HG03066 (cell line): ENCODE data around the gene KANK2.
"Not testable (repeated sequence)": the region's sequence is repeated elsewhere in the genome, so short reads cannot be mapped to it uniquely, and the experiment has no call there.

ENCODE experiments used
- ATAC-seq: cut with Tn5 transposase; IDR thresholded peaks from one replicate; pipeline ENCODE4 v1.9.1; 2021; ENCODE audit warnings: low read depth; ENCODE audit not compliant: unreplicated experiment

The KANK2 gene

DNA sequence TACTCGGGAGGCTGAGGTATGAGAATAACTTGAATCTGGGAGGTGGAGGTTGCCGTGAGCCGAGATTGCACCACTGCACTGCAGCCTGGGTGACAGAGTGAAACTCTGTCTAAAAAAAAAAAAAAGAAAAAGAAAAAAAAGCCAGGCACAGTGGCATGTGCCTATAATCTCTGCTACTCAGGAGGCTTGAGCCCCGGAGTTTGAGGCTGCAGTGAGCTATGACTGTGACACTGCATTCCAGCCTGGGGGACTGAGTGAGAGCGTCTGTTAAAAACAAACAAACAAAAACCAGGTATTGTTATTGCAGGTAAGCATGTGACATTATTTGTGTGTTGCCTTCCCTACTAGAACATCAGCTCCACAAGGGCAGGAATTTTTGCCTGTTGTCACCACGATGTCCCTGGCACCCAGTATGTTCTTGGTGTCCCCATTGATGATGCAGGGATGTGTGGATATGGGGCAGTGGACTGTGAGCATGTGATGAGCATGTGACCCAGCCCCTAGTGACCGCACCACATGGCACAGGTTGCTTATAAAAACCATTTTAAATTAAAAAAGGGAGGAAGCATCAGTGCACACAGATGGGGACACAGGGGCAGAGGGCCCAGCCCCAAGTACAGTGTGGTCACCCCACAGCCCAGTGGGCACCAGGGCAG lies 1.6 kb upstream of the KANK2 start:
- ATAC-seq, result no peak

DNA sequence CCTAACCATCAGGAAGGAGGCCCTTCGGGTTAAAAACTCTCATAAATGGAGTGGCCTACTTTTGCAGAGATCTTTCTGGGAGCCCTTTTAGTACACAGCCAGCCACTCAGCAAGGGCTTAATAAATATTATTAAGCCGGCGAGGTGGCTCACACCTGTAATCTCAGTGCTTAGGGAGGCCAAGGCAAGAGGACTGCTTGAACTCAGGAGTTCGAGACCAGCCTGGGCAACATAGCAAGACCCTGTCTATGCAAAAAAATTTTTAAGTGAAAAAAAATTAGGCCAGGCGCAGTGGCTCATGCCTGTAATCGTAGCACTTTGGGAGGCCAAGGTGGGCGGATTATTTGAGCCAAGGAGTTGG lies 810 bp upstream of the KANK2 start:
- no peak for ATAC-seq

DNA sequence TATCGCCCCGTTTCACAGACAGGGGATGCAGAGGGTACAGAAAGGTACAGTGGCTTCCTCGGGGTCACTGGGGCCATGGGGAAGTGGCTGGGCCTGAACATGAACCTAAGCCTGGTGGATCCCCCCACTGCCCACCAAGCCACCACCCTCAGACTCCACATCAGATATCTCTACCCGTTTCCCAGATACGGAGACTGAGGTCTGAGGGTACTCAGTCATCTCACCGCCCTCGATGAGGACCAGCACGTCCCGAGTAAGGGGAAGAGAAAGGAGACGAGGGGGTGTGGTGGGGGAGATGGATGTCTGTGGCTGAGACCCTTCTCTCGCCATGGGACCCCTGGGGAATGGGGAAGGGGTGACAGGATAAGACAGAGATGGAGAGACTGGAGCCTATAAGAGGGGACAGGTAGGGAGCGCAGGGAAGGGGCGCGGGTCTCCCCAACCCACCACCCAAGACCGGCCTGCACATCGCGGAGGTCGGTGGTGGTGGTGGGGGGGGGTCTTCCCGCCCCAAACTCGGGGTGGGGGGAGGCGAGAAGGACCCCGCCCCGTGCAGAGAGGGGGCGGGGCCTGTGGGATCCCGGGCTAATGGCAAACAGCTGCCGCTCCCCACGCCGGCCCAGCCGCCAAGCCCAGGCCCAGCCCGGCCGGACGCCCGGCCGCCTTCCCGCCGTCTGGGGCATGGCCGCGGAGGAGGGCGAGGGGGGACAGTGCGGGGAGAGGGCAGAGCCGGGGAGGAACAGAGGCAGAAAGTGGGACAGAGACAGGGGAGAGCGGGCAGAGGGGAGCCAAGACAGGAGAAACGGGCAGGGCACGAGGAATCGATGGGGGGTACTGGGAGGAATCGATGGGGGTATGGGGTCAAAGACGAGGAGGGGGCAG lies 698 bp downstream of the KANK2 start:
- no peak for ATAC-seq

DNA sequence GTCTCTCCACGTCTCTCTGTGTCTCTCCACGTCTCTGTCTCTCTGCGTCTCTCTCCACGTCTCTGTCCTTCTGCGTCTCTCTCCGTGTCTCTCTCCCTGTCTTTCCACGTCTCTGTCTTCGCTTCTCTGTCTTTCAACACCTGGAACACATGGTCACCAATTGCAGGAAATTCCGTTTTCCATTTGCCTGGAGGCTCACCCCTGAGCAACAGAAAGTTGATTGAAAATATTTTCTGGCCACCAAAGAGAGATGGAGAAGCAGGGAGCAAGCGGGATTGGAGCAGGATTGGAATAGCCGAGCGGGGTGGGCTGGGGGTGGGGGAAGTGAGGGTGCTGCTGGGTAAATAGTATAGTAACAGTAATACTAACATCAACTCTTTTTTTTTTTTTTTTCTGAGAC lies 1.7 kb downstream of the KANK2 start:
- ATAC-seq, result no peak

DNA sequence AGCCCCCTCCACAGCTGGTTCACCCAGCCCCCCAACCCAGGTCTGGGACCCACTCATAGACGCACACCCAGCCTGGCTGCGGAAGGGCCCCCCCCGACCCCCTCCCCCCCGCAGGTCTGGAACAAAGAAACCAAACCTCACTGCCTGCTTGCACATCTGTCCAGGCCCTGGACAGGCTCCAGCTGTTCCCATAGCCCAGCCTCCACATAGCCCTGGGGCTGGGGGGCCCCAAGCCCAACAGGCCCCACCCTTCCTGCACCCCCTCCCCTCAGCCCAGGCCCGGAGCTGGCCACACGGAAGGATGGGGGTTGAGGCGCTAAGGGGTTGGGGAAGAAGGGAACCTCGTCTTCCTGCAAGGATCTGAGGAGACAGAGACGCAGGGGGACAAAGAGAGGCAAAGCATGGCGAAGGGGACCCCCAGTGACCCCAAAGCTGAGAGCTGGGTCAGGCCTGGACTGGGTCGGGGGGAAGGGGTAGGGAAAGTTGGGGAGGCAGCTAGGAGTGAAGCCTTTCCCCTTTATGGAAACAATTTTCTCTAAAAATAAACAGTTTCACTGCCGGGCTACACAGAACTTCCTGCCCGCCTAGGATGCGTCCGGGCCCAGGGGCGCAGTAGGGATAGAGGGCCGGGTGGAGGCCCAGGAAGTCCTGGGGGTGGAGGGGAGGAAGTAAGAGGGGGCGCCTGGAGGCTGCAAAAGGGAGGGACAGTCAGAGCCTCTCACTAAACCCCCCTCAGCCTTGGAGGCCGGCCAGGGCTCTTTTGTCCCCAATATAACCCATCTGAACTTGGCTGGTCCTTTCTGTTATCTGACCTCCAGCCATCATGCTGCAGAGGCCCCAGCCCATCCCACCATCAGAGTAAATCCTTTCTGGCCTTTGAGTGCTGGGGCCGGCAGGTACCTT lies 2.4 kb downstream of the KANK2 start:
- no peak for ATAC-seq

DNA sequence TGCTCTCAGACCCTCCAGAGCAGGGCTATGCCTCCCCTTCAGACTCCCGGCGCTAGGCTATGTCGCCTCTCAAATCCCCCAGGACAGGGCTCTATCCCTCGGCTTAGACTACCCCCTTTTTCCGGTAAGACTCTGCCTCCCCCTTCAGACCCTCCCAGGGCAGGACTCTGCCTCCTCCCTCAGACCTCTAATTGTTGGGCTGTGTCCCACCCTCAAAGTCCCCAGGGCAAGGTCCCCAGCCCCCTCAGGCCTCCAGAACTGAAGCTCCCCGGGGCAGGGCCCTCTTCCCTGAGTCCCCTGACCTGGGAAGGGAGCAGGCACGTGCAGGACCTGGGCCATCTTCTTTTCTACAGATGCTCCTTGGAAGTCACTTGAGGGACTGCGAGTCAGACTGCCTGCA lies 3.2 kb downstream of the KANK2 start:
- ATAC-seq, result no peak

DNA sequence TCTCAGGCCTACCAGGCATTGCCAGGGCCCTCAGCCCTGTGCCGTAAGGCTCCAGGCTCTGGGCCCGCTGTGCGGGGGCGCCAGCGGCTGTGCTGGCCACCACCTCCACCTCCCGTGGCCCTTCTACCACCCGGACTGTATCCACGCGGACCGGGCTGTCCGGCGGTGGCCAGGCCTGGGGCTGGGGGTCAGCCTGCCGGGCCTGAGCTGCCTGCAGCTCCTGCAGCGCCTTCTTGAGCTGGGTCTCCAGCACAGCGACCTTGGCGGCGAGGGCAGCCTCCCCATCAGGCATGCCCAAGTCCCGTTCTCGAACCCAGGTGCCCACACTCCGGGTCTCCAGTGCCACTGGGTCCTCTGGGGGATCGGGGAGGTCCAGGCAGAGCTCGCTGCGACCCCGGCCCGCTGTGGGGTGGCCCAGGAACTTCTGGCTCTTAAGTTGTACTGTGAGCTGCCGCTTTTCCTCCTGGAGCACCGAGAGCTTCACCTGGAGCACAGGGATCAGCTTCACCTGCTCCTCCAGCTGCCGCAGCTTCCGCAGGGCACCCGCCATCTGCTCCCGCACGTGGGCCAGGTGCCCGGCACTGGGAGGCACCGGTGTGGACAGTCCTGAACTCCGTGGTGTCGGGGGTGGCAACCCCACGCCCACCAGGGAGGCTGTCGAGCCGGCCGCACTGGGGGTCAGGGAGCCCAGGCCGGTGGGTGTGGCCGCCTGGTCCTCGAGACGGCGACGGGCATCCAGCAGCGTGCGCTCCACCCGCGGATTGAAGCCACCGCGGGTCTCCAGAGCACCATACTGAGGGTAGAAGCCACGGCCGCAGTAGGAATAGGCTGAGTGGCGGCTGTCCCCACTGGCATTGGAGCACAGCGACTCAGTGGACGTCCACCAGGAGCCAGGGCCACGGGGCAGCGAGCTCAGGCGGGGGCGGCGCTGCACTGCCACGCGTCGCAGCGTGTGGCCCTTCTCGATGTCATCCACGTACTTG lies 4.1 kb downstream of the KANK2 start:
- ATAC-seq, result no peak

DNA sequence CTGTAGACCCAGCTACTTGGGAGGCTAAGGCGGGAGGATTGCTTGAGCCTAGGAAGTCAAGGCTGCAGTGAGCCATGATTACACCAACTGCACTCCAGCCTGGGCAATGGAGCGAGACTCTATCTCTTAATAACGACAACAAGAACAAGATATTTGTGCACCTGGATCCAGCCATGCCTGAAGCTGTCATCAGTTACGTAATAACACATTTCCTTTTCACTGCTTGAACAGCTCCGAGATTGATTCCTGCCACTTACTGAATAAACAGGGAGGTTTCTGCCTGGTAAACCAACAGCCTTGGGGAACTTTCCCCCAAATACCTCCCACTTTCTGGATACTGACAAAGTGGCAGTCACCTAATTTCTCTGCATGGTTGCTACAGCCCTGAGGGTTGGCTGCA lies 5.4 kb downstream of the KANK2 start:
- no peak for ATAC-seq

DNA sequence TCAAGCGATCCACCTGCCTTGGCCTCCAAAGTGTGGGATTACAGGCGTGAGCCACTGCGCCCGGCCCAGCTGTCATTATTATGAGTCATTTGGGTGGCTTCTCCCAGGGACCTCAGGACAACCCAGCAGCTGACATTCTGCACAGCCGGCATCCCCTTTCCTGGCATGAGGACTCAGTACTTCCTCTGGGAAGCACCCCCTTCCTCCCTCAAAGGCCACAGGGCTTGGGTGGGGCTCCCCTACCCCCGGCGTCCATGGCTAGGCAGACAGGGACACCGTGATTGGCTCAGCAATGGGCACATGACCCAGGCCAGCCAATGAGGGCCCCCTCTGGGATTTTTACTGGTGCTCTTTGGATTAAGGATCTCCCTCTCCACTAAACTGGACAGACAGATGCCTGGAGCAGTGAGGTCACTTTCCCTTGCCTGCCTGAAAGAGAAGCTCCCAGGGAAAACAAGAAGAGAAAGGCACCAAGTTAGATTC lies 6.0 kb downstream of the KANK2 start:
- ATAC-seq, result no peak

DNA sequence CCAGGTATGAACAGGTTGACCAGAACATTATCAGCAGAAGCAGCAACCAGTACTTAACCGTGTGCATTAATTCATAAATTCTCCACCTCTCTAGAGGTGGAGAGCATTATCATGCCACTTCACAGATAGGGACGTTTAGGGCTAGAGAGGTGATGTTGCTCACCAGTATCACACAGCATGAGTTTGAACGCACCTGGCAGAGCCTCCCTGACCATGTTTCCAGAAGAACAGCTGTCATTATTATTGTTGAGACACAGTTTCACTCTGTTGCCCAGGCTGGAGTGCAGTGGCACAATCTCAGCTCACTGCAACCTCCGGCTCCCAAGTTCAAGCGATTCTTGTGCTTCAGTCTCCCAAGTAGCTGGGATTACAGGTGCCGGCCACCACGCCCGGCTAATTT lies 6.8 kb downstream of the KANK2 start:
- no peak for ATAC-seq

DNA sequence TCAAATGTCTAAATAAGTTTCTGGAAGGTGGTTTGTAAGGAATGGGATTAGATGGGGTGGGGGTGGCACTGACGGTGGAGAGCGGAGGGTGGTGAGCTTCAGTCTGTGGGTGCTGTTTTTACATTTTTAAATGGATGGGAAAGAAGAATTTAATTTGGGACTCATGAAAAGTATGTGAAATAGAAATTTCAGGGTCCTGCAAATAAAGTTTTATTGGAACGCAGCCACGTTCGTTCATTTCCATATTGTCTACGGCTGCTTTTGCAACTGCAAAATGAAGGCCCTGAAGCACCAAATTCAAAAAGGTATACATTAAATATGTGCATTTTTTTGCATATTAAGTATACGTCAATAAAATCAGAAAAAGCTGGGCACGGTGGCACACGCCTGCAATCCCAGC lies 9.9 kb downstream of the KANK2 start:
- no peak for ATAC-seq

DNA sequence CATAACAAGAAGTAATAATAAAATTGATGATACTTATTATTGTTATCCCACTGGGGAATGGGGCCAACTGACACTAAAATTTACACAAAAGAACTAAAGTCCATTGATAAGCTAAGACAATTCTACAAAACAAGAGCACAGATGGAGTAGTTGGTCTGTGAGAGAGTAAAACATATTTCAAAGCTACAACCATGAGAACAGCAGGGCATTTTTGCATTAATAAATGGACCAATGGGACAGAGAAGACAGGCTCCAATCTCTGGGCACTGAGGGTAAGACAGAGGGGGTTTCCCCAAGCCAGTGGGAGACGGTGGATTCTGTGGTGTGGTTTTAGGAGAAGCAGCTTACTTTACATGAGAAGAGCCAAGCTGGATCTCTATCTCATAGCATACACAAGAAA lies 14.4 kb downstream of the KANK2 start:
- no peak for ATAC-seq

DNA sequence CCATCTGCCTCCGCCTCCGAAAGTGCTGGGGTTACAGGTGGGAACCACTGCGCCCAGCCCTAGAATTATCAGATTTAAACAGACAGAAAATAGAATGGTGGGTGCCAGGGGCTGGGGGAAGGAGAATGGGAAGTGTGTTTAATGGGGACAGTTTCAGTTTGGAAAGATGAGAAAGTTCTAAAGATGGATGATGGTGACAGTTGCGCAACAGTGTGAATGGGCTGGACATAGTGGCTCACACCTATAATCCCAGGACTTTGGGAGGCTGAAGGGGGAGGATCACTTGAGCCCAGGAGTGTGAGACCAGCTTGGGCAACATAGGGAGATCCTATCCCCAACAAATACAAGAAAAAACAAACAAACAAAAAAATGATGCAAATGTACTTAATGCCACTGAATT lies 15.9 kb downstream of the KANK2 start:
- ATAC-seq, result no peak

DNA sequence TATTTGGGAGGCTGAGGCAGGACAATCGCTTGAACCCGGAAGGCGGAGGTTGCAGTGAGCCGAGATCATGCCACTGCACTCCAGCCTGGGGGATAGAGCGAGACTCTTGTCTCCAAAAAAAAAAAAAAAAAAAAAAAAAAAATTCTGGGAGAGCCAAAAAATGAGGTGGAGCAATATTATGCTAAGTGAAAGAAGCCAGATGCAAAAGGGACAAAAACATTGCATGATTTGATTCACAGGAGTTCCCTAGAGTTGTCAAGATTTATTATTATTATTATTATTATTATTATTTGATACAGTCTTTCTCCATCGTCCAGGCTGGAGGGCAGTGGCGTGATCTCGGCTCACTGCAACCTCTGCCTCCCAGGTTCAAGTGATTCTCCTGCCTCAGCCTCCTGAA lies 16.4 kb downstream of the KANK2 start:
- not testable (repeated sequence) for ATAC-seq

DNA sequence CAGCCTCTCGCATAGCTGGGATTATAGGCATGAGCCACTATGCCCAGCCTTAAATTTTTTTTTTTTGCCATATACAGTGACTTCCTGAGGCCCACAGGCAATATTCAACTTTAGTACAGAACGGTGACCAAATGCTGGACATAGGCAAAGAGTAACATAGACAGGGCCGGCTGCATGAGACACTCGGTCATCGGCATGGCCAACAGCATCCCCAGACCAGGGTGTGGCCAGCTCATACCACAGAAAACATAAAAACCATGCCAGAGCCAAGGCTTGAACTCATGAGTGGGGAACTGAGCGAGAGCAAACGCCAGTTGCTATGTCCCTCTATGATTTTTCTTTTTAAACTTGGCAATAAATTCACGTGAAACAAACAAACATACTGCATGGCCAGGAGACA lies 17.0 kb downstream of the KANK2 start:
- ATAC-seq, result no peak

DNA sequence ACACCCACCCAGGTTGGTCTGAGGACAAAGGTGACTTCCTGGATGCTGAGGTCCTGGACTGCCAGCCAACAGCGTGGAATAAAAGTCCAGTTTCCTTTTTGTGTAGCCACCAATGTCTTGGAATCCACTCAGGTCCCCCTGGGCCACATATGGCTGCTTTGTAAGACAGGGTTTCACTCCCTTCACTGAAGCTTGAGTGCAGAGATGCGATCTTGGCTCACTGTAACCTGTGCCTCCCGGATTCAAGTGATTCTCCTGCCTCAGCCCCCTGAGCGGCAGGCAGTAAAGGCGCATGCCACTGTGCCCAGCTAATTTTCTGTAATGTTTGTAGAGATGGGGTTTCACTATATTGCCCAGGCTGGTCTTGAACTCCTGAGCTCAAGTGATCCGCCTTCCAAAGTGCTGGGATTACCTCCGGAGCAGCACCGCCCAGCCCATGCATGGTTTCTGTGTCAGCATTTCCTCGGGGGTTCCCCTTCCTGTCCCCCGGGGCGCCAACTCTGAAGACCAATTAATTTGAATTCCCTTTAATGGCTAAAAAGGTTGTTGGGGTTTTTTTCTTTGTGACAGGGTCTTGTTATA lies 17.5 kb downstream of the KANK2 start:
- no peak for ATAC-seq

DNA sequence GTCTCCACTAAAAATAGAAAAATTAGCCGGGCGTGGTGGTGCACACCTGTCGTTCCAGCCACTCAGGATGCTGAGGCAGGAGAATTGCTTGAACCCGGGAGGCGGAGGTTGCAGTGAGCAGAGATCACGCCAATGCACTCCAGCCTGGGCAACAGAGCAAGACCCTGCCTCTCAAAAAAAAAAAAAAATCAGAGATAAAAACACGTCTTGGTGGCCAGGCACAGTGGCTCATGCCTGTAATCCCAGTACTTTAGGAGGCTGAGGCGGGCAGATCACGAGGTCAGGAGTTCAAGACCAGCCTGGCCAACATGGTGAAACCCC lies 18.2 kb downstream of the KANK2 start:
- ATAC-seq, result not testable (repeated sequence)

DNA sequence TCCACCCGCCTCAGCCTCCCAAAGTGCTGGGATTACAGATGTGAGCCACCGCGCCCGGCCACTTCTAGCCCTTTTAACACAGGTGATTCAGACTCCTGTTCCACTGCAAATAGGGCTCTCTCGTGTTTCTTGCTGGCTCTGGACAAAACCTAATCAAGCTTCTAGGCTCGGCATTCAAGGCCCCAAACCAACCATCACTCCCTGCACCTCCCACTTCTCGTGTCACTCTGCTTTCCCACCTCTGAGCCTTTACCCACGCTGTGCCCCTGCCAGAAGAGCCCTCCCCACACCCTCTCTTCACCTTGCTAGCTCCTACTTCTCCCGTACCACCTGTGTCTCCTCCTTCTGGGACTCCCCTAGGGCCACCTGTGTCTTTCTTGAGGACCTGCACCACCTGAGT lies 19.8 kb downstream of the KANK2 start:
- no peak for ATAC-seq

DNA sequence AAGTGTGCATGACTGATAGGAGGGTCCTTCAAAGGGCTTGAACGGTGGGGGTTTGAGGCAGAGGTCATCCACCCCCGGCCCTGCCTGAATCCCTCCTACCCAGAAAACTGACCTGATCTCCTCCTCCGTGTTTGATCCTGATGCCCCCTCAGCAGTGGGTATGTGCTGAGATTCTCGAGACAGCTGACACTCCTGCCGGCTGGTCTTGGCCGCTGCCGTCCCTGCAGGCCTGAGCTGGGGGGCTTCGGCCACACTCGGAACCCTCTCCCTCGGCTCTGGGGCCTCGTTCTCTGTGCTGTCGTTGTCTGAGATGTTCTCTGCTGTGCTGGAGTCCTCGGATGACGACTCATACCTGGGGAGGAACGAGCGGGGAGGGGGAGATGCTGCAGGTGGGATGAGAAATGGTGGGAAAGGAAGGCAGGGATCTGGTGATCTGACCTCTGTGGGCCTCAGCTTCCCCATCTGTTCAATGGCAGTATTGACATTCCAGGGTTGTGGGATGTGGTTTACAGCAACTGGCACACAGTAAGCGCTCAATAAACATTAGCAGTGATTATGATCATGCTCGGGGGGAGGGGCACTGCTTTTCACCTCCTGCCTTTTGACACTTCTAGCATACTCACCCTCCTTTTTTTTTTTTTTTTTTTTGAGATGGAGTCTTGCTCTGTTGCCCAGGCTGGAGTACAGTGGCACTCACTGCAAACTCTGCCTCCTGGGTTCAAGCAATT lies 20.7 kb downstream of the KANK2 start:
- no peak for ATAC-seq
